Measurements from ENCODE around the gene CIAO2A.

GRCh38 chr15:64044300-64045100 is 49.1 kb downstream of the CIAO2A start:
- TF ChIP-seq CTCF (IDR thresholded peaks at IDR 0.05) (no peak), POLR2A (IDR thresholded peaks at IDR 0.05) (no peak)
